ENCODE data around the gene ITPKB. TPM values are rescaled to one million over a fixed set of nuclear protein-coding genes. Genes with fewer than 3 reads are reported as not detected.

Gene ITPKB
- total and polyA plus RNA-seq, 2 of the 13 experiments (the other 11 are each of a cell fraction or from before 2014, with no cell fraction given), result not detected

DNA sequence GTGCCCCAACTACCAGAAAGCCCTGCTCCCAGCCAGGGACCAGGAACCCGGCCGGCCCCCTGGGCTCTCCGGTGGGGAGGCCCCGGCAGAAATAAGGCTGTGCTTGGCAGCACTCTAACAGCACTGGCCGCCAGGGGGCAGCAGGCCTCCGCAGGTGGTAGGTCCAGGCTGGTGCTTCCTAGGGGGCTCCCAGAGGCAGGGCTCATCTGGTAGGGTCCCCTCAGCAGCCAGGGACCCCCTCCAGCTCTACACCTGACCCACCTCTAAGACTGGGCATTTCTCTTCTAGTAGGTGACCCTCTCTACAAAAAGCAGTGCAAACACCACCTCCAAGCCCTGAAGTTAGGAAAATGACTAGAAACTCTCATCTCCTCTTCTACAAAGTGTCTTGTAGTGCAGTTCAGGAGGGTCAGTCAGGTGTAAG lies 104.9 kb downstream of the ITPKB start:
- H3K27ac ChIP-seq (ENCODE audit: extremely low read length, insufficient read depth, low read length), result no peak overlapping the region
- H3K9me3 ChIP-seq (ENCODE audit: low read length), result no peaks in the 10 kb centered on the region
- H3K4me2 ChIP-seq (ENCODE audit: low read depth, low read length), result no peak overlapping the region
- no peaks in the 10 kb centered on the region for H3K4me1 ChIP-seq (ENCODE audit: insufficient read depth, low read length)
- ChIA-PET CTCF (ENCODE audit: low intra/inter-chr PET ratio, low total read pairs) (interaction anchor here (0.7 to 2.1 kb wide), 2 partner anchors 194 to 804 kb away, joined by 5 to 20 read pairs; no protein-coding TSS in a partner anchor), POLR2A (no interaction called here)
- no peaks in the 10 kb centered on the region for H3K36me3 ChIP-seq (replicated peaks in 1 of 2; ENCODE audit: control insufficient read depth in 1 of 2, insufficient read depth in 2 of 2, low read length in 2 of 2)
- DNase-seq (ENCODE audit: low spot score) (peak; percentile 35), FAIRE-seq (no peak), ATAC-seq (peak; percentile 90)
- in situ Hi-C loops (cut with HindIII; ENCODE audit: extremely low pct_ligation_motif_present, low pct_unique_long_range_greater_than_20kb), result loop anchor here (5.0 to 10.0 kb wide), 2 partner anchors 193 to 801 kb away; no protein-coding TSS in a partner anchor
- no peak overlapping the region for H2AFZ ChIP-seq (ENCODE audit: low read length)
- no peak overlapping the region for H3K9ac ChIP-seq (ENCODE audit: insufficient read depth, low read depth, low read length)
- H3K79me2 ChIP-seq (ENCODE audit: insufficient read depth, low read length), result no peaks in the 10 kb centered on the region
- H4K20me1 ChIP-seq (ENCODE audit: insufficient read depth, low read length), result no peaks in the 10 kb centered on the region
- peaks cover 0 to 57% of the 10 kb centered on the region in 2 experiments; a peak in 4 of 5 replicates for H3K27me3 ChIP-seq (ENCODE audit: control insufficient read depth in 1 of 2, insufficient read depth in 2 of 2, low read length in 2 of 2)
- intact Hi-C loops (cut with micrococcal nuclease; ENCODE audit: unreplicated experiment), result loop anchor here (2.0 to 10.0 kb wide), 2 partner anchors 31 to 801 kb away; no protein-coding TSS in a partner anchor
- H3K4me3 ChIP-seq (replicated peaks in 1 of 3; ENCODE audit: insufficient read depth in 1 of 3, low read depth in 2 of 3, low read length in 3 of 3), result no peak overlapping the region
- BruUV-seq (replicated peaks), result no TSS peak
- no CpG with 5 or more reads among the region's 6 CpGs for WGBS (ENCODE audit: low lambda C conversion rate)
- no peak for TF ChIP-seq NR0B2 (CRISPR knock-in tag; IDR thresholded peaks at IDR 0.05)
- TF ChIP-seq RFX1 (IDR thresholded peaks at IDR 0.05), result no peak
- no peak for TF ChIP-seq AKAP8 (CRISPR knock-in tag; IDR thresholded peaks at IDR 0.05)
- peak; percentile 31; the same call in 1 of the 2 replicates for TF ChIP-seq KDM2A (CRISPR knock-in tag; IDR thresholded peaks at IDR 0.05; ENCODE audit: borderline replicate concordance, low read depth)
- TF ChIP-seq ZZZ3 (CRISPR knock-in tag; IDR thresholded peaks at IDR 0.05; ENCODE audit: borderline replicate concordance), result no peak
- TF ChIP-seq, protein P1, sequence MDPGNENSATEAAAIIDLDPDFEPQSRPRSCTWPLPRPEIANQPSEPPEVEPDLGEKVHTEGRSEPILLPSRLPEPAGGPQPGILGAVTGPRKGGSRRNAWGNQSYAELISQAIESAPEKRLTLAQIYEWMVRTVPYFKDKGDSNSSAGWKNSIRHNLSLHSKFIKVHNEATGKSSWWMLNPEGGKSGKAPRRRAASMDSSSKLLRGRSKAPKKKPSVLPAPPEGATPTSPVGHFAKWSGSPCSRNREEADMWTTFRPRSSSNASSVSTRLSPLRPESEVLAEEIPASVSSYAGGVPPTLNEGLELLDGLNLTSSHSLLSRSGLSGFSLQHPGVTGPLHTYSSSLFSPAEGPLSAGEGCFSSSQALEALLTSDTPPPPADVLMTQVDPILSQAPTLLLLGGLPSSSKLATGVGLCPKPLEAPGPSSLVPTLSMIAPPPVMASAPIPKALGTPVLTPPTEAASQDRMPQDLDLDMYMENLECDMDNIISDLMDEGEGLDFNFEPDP (CRISPR knock-in tag; conservative IDR thresholded peaks at IDR 0.05), result no peak
- no peak for TF ChIP-seq ZNF337 (CRISPR knock-in tag; IDR thresholded peaks at IDR 0.05; ENCODE audit: borderline replicate concordance, low read depth)
- TF ChIP-seq ZNF10 (CRISPR knock-in tag; IDR thresholded peaks at IDR 0.05; ENCODE audit: borderline replicate concordance, low read depth), result no peak
- TF ChIP-seq CEBPB (IDR thresholded peaks at IDR 0.05; ENCODE audit: borderline replicate concordance, low read depth, low read length), result no peak
- TF ChIP-seq, protein P2, sequence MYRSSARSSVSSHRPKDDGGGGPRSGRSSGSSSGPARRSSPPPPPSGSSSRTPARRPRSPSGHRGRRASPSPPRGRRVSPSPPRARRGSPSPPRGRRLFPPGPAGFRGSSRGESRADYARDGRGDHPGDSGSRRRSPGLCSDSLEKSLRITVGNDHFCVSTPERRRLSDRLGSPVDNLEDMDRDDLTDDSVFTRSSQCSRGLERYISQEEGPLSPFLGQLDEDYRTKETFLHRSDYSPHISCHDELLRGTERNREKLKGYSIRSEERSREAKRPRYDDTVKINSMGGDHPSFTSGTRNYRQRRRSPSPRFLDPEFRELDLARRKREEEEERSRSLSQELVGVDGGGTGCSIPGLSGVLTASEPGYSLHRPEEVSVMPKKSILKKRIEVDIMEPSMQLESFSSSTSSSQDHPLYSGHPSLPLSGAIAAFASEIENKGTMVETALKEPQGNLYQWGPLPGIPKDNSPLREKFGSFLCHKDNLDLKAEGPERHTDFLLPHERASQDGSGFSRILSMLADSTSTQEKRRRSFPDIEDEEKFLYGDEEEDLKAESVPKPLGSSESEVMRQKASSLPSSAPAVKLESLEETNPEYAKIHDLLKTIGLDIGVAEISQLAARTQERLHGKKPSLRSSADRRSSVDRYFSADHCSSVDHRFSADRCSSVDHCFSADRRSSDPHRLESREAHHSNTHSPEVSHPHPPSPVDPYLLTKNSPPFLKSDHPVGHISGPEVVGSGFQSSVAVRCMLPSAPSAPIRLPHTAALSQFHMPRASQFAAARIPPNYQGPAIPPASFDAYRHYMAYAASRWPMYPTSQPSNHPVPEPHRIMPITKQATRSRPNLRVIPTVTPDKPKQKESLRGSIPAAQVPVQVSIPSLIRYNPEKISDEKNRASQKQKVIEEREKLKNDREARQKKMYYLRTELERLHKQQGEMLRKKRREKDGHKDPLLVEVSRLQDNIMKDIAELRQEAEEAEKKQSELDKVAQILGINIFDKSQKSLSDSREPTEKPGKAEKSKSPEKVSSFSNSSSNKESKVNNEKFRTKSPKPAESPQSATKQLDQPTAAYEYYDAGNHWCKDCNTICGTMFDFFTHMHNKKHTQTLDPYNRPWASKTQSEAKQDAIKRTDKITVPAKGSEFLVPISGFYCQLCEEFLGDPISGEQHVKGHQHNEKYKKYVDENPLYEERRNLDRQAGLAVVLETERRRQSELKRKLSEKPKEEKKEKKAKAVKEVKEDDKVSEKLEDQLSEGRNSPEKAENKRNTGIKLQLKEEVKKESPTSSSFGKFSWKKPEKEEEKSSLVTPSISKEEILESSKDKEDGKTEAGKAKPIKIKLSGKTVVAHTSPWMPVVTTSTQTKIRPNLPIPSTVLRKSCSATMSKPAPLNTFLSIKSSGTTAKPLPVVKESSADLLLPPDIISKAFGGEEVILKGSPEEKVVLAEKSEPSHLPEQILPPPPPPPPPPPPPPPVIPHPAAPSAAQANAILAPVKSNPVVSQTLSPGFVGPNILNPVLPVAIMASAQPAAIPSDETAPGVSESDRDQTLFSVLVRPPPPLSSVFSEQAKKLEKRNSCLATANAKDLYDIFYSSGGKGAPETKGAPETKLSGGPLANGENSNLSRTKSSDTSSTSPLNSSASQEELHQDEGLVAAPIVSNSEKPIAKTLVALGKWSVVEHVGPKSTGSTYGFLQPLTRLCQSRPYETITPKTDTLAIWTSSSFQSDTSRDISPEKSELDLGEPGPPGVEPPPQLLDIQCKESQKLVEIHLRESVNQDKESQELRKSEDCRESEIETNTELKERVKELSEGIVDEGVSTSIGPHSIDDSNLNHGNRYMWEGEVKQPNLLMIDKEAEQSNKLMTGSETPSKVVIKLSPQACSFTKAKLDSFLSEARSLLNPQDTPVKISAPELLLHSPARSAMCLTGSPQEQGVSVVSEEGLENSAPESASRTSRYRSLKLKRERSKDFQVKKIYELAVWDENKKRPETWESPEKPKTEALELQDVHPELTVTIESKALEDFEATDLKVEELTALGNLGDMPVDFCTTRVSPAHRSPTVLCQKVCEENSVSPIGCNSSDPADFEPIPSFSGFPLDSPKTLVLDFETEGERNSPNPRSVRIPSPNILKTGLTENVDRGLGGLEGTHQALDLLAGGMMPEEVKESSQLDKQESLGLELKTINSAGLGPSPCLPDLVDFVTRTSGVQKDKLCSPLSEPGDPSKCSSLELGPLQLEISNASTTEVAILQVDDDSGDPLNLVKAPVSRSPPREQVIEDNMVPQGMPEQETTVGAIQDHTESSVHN (CRISPR knock-in tag; IDR thresholded peaks at IDR 0.05), result no peak
- TF ChIP-seq IKZF1 (IDR thresholded peaks at IDR 0.05), result no peak
- no peak for TF ChIP-seq ZNF547 (CRISPR knock-in tag; IDR thresholded peaks at IDR 0.05)
- TF ChIP-seq XRCC5 (optimal IDR thresholded peaks at IDR 0.05; ENCODE audit: low read length), result peak; percentile 42
